ENCODE measurements around the gene CYB5RL. TPM values are rescaled to one million over a fixed set of nuclear protein-coding genes. Genes with fewer than 3 reads are reported as not detected.
"Not testable (repeated sequence)": the region's sequence is repeated elsewhere in the genome, so short reads cannot be mapped to it uniquely, and the experiment has no call there.

CYB5RL gene
- total RNA-seq, 1 donor from 2014 or later = 4.4 TPM

GRCh38 chr1:54225986-54226559, 26.2 kb upstream of the CYB5RL start:
- DNase-seq = no peak

- DNase-seq = no peak
Measured at GRCh38 chr1:54225378-54225777, 25.5 kb upstream of the CYB5RL start.

DNA sequence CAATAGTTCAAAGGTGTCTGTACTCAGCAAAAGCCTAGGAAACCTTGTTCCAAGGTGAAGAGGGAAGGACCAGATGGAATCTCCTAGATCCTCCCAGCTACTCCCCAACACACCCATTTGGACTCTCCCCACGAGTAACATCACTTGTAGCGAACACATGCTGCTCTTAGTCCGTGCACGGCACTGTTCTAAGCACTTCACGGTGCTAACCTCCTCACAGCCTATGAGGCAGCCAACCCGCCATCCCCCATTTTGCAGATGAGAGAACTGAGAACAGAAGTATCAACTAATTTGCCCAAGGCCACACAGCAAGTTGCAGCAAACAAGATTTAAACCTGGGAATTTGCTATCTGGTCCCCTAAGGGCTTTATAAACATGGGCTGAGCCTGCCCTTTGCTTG, 24.4 kb upstream of the CYB5RL start:
- DNase-seq = no peak

GRCh38 chr1:54223441-54224202, 23.8 kb upstream of the CYB5RL start:
- DNase-seq = peak; percentile 12

- DNase-seq = no peak
Measured at GRCh38 chr1:54222711-54223110, 22.9 kb upstream of the CYB5RL start.

- DNase-seq = no peak
Measured at GRCh38 chr1:54221867-54222484, 22.1 kb upstream of the CYB5RL start.

DNA sequence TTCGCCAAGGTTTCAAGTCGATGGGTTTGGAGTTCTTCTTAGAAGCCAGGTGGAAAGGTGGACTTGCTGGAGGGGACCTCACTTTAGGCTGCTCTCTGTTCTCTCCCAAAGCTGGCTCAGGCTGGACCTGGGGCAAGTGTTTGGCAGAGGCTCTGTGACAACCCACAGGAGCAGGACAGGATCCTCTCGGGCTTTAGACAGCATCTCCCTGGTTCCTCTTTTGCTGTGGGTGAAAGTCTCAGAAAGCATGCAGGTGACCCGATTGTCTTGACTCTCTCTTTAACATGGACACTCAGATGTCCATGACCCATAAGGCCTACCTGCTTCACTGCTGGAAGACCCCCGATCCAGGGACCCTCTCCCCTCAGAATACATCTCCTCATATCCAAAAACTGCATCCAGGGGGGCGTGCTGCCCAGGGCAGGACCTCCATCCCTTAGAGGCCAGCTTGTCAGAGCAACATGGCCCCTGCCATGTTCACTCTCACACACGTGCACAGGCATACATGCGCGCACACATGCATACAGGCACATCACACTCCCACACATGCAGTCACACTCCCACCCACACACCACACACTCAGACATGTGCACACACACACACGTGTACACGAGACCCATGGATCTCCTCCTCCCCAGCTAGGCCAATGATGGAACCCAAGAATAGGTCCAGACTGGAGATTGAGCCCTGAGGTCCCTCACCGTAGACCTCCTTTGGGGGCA, 21.4 kb upstream of the CYB5RL start:
- DNase-seq = no peak

- peak; percentile 46 for DNase-seq
Measured at GRCh38 chr1:54220004-54220811, 20.4 kb upstream of the CYB5RL start.

DNA sequence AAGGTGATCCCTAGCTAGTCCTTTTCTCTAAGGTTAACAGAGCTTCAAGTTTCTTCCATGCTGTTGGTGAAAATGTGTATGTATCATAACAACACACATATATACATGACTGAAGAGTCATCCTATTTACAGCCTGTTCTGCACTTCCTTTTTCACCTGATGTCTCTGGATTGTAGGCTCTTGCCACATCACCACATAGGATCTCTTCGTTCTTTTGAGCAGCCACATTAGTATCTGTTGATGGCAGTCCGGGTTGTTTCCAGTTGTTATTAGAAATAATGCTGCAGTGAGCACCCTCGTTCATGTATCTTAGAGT, 19.8 kb upstream of the CYB5RL start:
- no peak for DNase-seq

DNA sequence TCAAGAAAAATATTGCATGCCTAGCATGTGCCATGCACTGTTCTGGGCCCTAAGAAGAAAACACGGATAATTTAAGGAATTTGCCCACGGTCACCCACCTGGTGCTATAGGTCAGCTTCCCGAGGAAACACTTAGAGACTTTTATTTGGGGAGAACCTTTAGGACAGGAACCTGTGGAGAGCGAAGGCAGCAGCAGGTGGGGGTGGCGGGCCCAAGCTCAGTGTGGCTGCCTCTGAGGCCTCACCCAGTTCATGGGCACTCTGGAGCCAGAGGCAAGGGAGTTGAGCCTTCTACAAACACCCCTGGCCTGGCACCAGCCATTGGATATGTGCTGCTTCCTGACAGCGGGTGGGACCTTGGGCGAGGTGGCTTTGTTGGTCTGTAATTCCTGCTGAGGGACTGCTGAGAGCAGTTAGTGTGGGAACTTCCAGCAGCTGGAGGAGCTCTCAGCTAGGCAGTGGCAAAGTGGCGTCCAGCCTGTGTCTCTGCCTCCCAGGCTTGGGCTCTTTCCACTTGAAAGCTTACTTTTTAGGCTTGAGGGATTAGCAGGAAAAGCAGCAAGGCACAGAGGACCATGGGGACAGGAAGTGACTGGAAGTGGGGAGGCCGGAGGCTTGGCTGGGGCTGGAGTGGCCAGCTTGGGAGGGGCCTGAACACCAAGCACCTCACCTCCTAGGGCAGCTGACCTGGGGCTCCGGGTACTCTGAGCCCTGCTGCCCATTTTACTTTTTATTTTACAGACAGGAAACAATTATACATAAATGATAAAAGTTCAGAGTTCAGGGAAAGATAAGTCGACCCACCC, 19.3 kb upstream of the CYB5RL start:
- DNase-seq = no peak

DNA sequence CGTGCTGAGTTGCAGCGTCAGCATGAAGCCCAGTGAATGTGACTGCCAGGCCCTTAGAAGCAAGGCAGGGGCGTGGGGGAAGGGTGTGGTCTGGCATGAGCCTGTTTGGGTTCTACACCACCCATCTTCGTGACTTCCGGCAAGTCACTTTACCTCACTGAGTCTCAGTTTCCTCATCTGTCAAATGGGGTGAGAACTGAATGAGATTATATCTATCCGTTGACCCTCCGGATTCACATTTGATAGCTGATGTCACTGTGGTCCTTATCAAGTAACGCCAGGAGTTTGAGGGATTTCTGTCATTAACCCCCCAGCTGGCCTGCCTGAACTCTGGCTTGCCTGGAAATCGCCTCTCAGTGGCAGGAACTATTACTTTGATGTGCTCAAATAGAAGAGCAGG, 15.7 kb upstream of the CYB5RL start:
- DNase-seq = no peak

DNA sequence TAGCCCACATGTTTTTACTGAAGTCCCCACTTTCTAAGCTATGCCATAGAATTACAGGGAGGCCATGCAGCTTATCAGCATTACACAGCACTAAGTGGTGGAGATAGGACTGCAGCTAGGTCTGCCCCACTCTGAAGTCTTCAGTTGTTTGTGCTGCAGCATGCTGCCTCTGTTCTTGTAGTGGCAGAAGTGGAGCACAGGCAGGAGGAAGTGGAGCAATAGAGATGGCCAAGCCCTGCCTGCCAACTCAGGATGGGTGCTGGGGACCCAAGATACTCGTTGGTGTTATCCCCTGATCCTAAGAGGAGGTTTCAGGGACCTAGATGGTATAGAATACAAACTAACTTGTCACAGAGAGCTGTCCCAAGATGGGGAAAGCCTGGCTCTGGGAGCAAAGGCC, 13.0 kb upstream of the CYB5RL start:
- DNase-seq = no peak

DNA sequence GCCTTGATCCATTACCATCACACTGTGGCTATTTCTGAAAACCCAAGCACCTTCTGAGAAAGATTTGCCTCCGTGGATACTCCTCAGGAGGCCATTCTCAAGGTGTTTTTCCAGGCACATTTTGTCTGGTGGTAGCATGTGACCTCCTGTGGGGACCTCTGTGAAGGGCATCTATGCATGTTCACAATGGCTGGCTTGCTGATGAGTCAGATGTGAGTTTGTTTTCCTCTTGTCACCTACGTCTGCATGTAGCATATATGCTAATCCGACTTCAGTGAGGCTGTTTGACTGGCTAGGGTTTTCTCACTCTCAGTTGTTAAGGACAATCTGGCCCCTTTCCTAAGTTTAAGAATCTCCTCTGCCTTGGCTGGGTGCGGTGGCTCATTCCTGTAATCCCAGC, 8.1 kb upstream of the CYB5RL start:
- not testable (repeated sequence) for DNase-seq

DNA sequence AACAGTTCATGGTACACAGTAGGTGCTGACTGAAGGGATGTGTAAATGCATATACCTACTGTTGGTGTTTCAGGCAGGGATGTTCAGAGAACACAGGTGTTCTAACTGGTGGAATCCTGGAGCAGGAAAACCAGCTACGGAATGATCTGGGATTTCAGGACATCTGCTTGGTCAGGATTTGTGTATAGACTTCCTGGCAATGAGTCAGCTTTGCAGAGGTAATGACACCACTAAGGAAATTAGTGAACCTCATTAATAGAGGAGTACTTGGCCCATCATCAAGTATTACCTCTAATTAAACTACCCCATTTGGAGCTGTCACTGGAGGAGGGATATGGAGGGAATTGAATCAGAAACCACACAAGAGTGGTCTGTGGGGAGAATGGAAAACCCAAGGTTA, 7.5 kb upstream of the CYB5RL start:
- no peak for DNase-seq

- no peak for DNase-seq
Measured at GRCh38 chr1:54204199-54204598, 4.4 kb upstream of the CYB5RL start.

DNA sequence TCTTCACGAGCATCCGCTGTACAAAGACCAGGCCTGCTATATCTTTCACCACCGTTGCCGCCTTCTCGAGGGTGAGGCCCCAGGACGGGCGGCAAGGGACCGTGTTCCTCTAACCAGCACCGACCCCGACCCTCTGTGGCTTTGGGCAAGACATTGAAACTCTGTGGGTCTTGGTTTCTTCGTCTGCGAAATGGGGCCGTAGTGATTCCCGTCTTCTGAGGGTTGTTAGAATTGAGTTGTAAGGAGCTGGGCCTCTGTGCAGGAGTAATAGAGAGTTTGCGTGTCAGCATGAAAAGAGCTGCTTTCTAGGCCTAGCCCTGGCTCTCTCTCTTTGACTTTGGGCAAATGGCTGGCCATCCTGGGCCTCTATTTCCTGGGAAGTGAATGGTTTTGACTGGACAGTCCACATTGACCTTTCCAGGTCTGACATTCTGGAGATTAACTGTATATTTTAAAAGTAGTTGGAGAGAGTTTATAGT, 728 bp upstream of the CYB5RL start:
- no peak for DNase-seq

- no peak for DNase-seq
Measured at GRCh38 chr1:54199151-54199764, 572 bp downstream of the CYB5RL start.

- DNase-seq = no peak
Measured at GRCh38 chr1:54193453-54193852, 6.4 kb downstream of the CYB5RL start.

DNA sequence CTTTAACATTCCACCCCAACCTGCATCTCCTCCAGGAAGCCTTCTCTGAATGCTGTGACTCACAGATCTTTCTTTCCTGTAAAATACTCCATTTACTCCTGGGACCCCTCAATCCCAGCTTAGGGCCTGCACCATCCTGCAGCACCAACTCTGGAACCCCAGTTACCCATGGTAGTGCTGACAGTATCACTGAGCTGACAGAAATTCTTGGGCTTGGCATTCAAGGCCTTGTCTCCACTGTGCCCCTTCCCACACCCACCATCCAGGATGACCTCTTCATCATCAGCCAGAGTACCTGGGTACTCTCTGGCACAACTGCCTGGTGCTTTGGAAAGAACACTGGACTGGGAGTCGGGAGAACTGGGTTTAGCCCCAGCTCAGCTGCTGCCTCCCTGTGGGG, 8.3 kb downstream of the CYB5RL start:
- no peak for DNase-seq

DNA sequence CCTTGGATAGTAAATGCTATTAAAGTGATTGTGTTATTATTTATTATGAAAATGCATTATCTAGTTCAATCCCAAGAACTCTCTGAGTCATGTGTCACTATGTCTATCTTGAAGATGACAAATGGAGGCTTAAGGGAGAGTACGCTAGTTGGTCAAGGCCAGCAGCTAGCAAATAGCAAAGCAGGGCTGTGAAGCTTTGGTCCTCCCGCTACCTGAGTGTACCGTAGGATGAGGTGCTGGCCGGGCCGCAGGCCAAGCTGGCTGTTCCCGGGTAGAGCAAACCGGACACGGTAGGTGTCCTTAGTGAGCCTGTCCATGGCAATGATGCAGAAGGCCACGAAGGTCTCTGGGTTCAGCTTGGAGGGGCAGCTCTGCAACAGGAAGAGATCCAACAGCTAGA, 9.3 kb downstream of the CYB5RL start:
- DNase-seq = no peak

GRCh38 chr1:54188291-54188690, 11.5 kb downstream of the CYB5RL start:
- no peak for DNase-seq

All from occipital lobe (tissue), 2 donors.